ENCODE measurements around the gene ATP2B2. TPM values are rescaled to one million over a fixed set of nuclear protein-coding genes. Genes with fewer than 3 reads are reported as not detected.

The ATP2B2 gene
- total and polyA plus RNA-seq, 2 experiments from 2014 or later, result 0.42 to 0.63 TPM

- TF ChIP-seq STAT1 (IDR thresholded peaks at IDR 0.05; ENCODE audit: unreplicated experiment) (no peak), JUNB (IDR thresholded peaks at IDR 0.05; ENCODE audit: unreplicated experiment) (no peak), ZNF114 (CRISPR knock-in tag; IDR thresholded peaks at IDR 0.05) (no peak), NANOG (IDR thresholded peaks at IDR 0.05; ENCODE audit: borderline replicate concordance) (no peak), EZH2phosphoT487 (IDR thresholded peaks at IDR 0.05; ENCODE audit: unreplicated experiment) (no peak), EZH2 (IDR thresholded peaks at IDR 0.05; ENCODE audit: low read depth, unreplicated experiment) (no peak), ZNF331 (CRISPR knock-in tag; IDR thresholded peaks at IDR 0.05; ENCODE audit: low read depth) (no peak), POLR2AphosphoS5 (IDR thresholded peaks at IDR 0.05; ENCODE audit: low read depth) (no peak), CREB1 (CRISPR knock-in tag; IDR thresholded peaks at IDR 0.05; ENCODE audit: low read depth) (no peak)
- TF ChIP-seq, protein P1, sequence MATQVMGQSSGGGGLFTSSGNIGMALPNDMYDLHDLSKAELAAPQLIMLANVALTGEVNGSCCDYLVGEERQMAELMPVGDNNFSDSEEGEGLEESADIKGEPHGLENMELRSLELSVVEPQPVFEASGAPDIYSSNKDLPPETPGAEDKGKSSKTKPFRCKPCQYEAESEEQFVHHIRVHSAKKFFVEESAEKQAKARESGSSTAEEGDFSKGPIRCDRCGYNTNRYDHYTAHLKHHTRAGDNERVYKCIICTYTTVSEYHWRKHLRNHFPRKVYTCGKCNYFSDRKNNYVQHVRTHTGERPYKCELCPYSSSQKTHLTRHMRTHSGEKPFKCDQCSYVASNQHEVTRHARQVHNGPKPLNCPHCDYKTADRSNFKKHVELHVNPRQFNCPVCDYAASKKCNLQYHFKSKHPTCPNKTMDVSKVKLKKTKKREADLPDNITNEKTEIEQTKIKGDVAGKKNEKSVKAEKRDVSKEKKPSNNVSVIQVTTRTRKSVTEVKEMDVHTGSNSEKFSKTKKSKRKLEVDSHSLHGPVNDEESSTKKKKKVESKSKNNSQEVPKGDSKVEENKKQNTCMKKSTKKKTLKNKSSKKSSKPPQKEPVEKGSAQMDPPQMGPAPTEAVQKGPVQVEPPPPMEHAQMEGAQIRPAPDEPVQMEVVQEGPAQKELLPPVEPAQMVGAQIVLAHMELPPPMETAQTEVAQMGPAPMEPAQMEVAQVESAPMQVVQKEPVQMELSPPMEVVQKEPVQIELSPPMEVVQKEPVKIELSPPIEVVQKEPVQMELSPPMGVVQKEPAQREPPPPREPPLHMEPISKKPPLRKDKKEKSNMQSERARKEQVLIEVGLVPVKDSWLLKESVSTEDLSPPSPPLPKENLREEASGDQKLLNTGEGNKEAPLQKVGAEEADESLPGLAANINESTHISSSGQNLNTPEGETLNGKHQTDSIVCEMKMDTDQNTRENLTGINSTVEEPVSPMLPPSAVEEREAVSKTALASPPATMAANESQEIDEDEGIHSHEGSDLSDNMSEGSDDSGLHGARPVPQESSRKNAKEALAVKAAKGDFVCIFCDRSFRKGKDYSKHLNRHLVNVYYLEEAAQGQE (IDR thresholded peaks at IDR 0.05; ENCODE audit: unreplicated experiment), result no peak
- TF ChIP-seq, protein P2, sequence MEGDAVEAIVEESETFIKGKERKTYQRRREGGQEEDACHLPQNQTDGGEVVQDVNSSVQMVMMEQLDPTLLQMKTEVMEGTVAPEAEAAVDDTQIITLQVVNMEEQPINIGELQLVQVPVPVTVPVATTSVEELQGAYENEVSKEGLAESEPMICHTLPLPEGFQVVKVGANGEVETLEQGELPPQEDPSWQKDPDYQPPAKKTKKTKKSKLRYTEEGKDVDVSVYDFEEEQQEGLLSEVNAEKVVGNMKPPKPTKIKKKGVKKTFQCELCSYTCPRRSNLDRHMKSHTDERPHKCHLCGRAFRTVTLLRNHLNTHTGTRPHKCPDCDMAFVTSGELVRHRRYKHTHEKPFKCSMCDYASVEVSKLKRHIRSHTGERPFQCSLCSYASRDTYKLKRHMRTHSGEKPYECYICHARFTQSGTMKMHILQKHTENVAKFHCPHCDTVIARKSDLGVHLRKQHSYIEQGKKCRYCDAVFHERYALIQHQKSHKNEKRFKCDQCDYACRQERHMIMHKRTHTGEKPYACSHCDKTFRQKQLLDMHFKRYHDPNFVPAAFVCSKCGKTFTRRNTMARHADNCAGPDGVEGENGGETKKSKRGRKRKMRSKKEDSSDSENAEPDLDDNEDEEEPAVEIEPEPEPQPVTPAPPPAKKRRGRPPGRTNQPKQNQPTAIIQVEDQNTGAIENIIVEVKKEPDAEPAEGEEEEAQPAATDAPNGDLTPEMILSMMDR (conservative IDR thresholded peaks at IDR 0.05; ENCODE audit: low read depth in 2 of 2), result no peak
- TF ChIP-seq, protein P3, sequence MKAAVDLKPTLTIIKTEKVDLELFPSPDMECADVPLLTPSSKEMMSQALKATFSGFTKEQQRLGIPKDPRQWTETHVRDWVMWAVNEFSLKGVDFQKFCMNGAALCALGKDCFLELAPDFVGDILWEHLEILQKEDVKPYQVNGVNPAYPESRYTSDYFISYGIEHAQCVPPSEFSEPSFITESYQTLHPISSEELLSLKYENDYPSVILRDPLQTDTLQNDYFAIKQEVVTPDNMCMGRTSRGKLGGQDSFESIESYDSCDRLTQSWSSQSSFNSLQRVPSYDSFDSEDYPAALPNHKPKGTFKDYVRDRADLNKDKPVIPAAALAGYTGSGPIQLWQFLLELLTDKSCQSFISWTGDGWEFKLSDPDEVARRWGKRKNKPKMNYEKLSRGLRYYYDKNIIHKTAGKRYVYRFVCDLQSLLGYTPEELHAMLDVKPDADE (IDR thresholded peaks at IDR 0.05), result no peak
- TF ChIP-seq, protein P4, sequence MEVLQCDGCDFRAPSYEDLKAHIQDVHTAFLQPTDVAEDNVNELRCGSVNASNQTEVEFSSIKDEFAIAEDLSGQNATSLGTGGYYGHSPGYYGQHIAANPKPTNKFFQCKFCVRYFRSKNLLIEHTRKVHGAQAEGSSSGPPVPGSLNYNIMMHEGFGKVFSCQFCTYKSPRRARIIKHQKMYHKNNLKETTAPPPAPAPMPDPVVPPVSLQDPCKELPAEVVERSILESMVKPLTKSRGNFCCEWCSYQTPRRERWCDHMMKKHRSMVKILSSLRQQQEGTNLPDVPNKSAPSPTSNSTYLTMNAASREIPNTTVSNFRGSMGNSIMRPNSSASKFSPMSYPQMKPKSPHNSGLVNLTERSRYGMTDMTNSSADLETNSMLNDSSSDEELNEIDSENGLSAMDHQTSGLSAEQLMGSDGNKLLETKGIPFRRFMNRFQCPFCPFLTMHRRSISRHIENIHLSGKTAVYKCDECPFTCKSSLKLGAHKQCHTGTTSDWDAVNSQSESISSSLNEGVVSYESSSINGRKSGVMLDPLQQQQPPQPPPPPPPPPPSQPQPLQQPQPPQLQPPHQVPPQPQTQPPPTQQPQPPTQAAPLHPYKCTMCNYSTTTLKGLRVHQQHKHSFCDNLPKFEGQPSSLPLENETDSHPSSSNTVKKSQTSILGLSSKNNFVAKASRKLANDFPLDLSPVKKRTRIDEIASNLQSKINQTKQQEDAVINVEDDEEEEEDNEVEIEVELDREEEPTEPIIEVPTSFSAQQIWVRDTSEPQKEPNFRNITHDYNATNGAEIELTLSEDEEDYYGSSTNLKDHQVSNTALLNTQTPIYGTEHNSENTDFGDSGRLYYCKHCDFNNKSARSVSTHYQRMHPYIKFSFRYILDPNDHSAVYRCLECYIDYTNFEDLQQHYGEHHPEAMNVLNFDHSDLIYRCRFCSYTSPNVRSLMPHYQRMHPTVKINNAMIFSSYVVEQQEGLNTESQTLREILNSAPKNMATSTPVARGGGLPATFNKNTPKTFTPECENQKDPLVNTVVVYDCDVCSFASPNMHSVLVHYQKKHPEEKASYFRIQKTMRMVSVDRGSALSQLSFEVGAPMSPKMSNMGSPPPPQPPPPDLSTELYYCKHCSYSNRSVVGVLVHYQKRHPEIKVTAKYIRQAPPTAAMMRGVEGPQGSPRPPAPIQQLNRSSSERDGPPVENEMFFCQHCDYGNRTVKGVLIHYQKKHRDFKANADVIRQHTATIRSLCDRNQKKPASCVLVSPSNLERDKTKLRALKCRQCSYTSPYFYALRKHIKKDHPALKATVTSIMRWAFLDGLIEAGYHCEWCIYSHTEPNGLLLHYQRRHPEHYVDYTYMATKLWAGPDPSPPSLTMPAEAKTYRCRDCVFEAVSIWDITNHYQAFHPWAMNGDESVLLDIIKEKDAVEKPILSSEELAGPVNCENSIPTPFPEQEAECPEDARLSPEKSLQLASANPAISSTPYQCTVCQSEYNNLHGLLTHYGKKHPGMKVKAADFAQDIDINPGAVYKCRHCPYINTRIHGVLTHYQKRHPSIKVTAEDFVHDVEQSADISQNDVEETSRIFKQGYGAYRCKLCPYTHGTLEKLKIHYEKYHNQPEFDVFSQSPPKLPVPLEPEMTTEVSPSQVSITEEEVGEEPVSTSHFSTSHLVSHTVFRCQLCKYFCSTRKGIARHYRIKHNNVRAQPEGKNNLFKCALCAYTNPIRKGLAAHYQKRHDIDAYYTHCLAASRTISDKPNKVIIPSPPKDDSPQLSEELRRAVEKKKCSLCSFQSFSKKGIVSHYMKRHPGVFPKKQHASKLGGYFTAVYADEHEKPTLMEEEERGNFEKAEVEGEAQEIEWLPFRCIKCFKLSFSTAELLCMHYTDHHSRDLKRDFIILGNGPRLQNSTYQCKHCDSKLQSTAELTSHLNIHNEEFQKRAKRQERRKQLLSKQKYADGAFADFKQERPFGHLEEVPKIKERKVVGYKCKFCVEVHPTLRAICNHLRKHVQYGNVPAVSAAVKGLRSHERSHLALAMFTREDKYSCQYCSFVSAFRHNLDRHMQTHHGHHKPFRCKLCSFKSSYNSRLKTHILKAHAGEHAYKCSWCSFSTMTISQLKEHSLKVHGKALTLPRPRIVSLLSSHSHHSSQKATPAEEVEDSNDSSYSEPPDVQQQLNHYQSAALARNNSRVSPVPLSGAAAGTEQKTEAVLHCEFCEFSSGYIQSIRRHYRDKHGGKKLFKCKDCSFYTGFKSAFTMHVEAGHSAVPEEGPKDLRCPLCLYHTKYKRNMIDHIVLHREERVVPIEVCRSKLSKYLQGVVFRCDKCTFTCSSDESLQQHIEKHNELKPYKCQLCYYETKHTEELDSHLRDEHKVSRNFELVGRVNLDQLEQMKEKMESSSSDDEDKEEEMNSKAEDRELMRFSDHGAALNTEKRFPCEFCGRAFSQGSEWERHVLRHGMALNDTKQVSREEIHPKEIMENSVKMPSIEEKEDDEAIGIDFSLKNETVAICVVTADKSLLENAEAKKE (CRISPR knock-in tag; IDR thresholded peaks at IDR 0.05), result no peak
Measured at GRCh38 chr3:10467904-10468612, 37.3 kb downstream of the ATP2B2 start.

More at GRCh38 chr3:10467904-10468612, 37.3 kb downstream of the ATP2B2 start:
- H4K20me1 ChIP-seq (replicated peaks; ENCODE audit: insufficient read depth), result no peaks in the 10 kb centered on the region
- H3K4me1 ChIP-seq (ENCODE audit: insufficient read depth), result peaks cover 15% of the 10 kb centered on the region; the same call in 1 of the 2 replicates
- no peaks in the 10 kb centered on the region for H3K79me2 ChIP-seq (replicated peaks; ENCODE audit: insufficient read depth)
- H3F3A ChIP-seq (replicated peaks; ENCODE audit: low read depth), result no peaks in the 10 kb centered on the region
- H2AFZ ChIP-seq, result no peak overlapping the region
- DNase-seq (ENCODE audit: low spot score) (no peak), ATAC-seq (no peak)
- no peaks in the 10 kb centered on the region for H3K9me3 Mint-ChIP-seq
- no peaks in the 10 kb centered on the region; the same call in 2 of the 3 replicates for H3K36me3 Mint-ChIP-seq (ENCODE audit: low read depth)
- H3K27me3 Mint-ChIP-seq (ENCODE audit: insufficient read depth, low read depth, poor library complexity), result peaks cover 5% of the 10 kb centered on the region
- no peaks in the 10 kb centered on the region for H3K36me3 ChIP-seq (ENCODE audit: insufficient read depth)
- H3K27ac Mint-ChIP-seq, result no peak overlapping the region
- H3K4me3 ChIP-seq, result no peak overlapping the region
- peaks cover 23% of the 10 kb centered on the region for H3K4me1 Mint-ChIP-seq
- no peak overlapping the region for H3K4me3 Mint-ChIP-seq
- H3K27me3 ChIP-seq (ENCODE audit: insufficient read depth), result no peaks in the 10 kb centered on the region
- H3K4me2 ChIP-seq, result no peak overlapping the region
- no peak overlapping the region for H3K27ac ChIP-seq (ENCODE audit: low read depth)
- H3K9me2 ChIP-seq (ENCODE audit: insufficient read depth), result no peaks in the 10 kb centered on the region

All from GM23338 (cell line).